Esophagus squamous epithelium (tissue), 4 donors: ENCODE results near the gene H19.

ENCODE experiments used
- CTCF ChIP-seq, 6 experiments: fragments of 450-650 bp in 4 of 6; fragments of 200-600 bp in 2 of 6; sonication (generic) in 2 of 6; IDR thresholded peaks; one replicate each; pipeline ENCODE4 v1.5.1; 2016 to 2019; ENCODE audit warnings: antibody characterized with exemption in 6 of 6, mild to moderate bottlenecking in 4 of 6, moderate library complexity in 4 of 6
- POLR2A ChIP-seq, 4 donors: fragments of 450-650 bp; IDR thresholded peaks; one replicate each; pipeline ENCODE4 v1.6.1; 2017; ENCODE audit warnings: antibody characterized with exemption in 4 of 4, mild to moderate bottlenecking in 4 of 4, moderate library complexity in 3 of 4

- no peak for TF ChIP-seq CTCF (IDR thresholded peaks at IDR 0.05)
- TF ChIP-seq POLR2A (IDR thresholded peaks at IDR 0.05), result no peak
These were observed 29.9 kb downstream of the H19 start for GRCh38 chr11:1967641-1968225.
